Endothelial cell of umbilical vein (primary cell): Measurements from ENCODE around the gene SH3BGRL2. TPM values are rescaled to one million over a fixed set of nuclear protein-coding genes. Genes with fewer than 3 reads are reported as not detected.

Source experiments
- BruUV-seq: library from RNA; stranded (reverse); fragments of 400-500 nt; replicated peaks from 2 replicates; lab custom pipeline; 2021; lab: Mats Ljungman, UMichigan
- CTCF ChIA-PET: fragments of 300-600, 350-600 bp; sonication (Branson Sonifier 250); formaldehyde crosslinking; loops from one replicate; lab custom pipeline; 2021; ENCODE audit warnings: antibody characterized with exemption, inconsistent platforms; lab: Charles Lee
- POLR2A ChIA-PET: fragments of 300-600, 350-600 bp; sonication (Branson Sonifier 250); formaldehyde crosslinking; loops from one replicate; lab custom pipeline; 2021; ENCODE audit warnings: antibody characterized with exemption, inconsistent platforms; lab: Charles Lee
- DNase-seq: peaks from one replicate; pipeline ENCODE4 v3.0.0-alpha.2; 2011; ENCODE audit warnings: low read depth, low spot score
- FAIRE-seq: peaks from 2 replicates; lab custom pipeline; 2011; peaks lifted over from hg19 to GRCh38; lab: Jason Lieb, UNC
- H2AFZ ChIP-seq: 2 replicates; pipeline ENCODE4 v1.6.0; 2012; ENCODE audit warnings: low read depth, low read length, control low read depth, inconsistent platforms
- H3K27ac ChIP-seq: 2 replicates; pipeline ENCODE4 v1.5.1; 2011; ENCODE audit warnings: low read depth, mild to moderate bottlenecking, control low read depth, low read length, moderate library complexity; ENCODE audit not compliant: insufficient read depth
- H3K27me3 ChIP-seq, 2 experiments: 2 replicates each; pipeline versions ENCODE4 v1.6.0 to v1.6.1; 2011; ENCODE audit warnings: low read length in 2 of 2, mixed read lengths in 1 of 2; ENCODE audit not compliant: control insufficient read depth in 2 of 2, insufficient read depth in 2 of 2
- H3K36me3 ChIP-seq, 2 experiments: 2 replicates in 1 of 2; 3 replicates in 1 of 2; pipeline ENCODE4 v1.5.1; 2011; ENCODE audit warnings: low read length in 2 of 2, mild to moderate bottlenecking in 1 of 2, moderate library complexity in 1 of 2; ENCODE audit not compliant: control insufficient read depth in 2 of 2, insufficient read depth in 2 of 2; ENCODE audit errors: extremely low read depth in 1 of 2
- H3K4me1 ChIP-seq: 3 replicates; pipeline ENCODE4 v1.5.1; 2011; ENCODE audit warnings: mild to moderate bottlenecking, low read length; ENCODE audit not compliant: control insufficient read depth, insufficient read depth; ENCODE audit errors: extremely low read depth
- H3K4me2 ChIP-seq: 2 replicates; pipeline ENCODE4 v1.6.1; 2011; ENCODE audit warnings: low read length, control low read depth, mixed read lengths; ENCODE audit not compliant: insufficient read depth
- H3K4me3 ChIP-seq, 3 experiments: fragments of 200-600 bp in 1 of 3; sonication (generic), shearing (Covaris generic) in 1 of 3; replicated peaks in 1 of 3; 2 replicates each; pipeline ENCODE4 v1.5.1; 2011 to 2016; ENCODE audit warnings: control low read depth in 3 of 3, low read length in 3 of 3, mild to moderate bottlenecking in 2 of 3, inconsistent platforms in 1 of 3, low read depth in 1 of 3, moderate library complexity in 1 of 3; ENCODE audit not compliant: insufficient read depth in 1 of 3
- H3K79me2 ChIP-seq: 2 replicates; pipeline ENCODE4 v1.6.0; 2012; ENCODE audit warnings: low read length, inconsistent platforms; ENCODE audit not compliant: control insufficient read depth, insufficient read depth
- H3K9ac ChIP-seq: replicated peaks from 2 replicates; pipeline ENCODE3; 2011; ENCODE audit warnings: low read length, control low read depth; ENCODE audit not compliant: insufficient read depth; ENCODE audit errors: extremely low read depth
- H3K9me1 ChIP-seq: replicated peaks from 3 replicates; pipeline ENCODE4 v1.6.0; 2011; ENCODE audit warnings: mild to moderate bottlenecking, low read length; ENCODE audit not compliant: control insufficient read depth, insufficient read depth; ENCODE audit errors: extremely low read depth
- H3K9me3 ChIP-seq: replicated peaks from 2 replicates; pipeline ENCODE4 v1.5.1; 2012; ENCODE audit warnings: low read length, inconsistent platforms; ENCODE audit not compliant: control insufficient read depth, insufficient read depth
- H4K20me1 ChIP-seq: replicated peaks from 2 replicates; pipeline ENCODE3; 2011; ENCODE audit warnings: mild to moderate bottlenecking, low read length; ENCODE audit not compliant: control insufficient read depth, insufficient read depth; ENCODE audit errors: extremely low read depth
- EZH2 ChIP-seq: IDR thresholded peaks from 2 replicates; pipeline ENCODE4 v1.6.1; 2012; ENCODE audit warnings: borderline replicate concordance, low read depth, mild to moderate bottlenecking, moderate library complexity, low read length, inconsistent platforms; ENCODE audit not compliant: severe bottlenecking
- FOS ChIP-seq: IDR thresholded peaks from 2 replicates; pipeline ENCODE4 v1.6.1; 2011; ENCODE audit warnings: mild to moderate bottlenecking, low read length, moderate library complexity, borderline replicate concordance; ENCODE audit not compliant: insufficient read depth
- GATA2 ChIP-seq: IDR thresholded peaks from 2 replicates; pipeline ENCODE4 v1.7.0; 2011; ENCODE audit warnings: low read depth, mild to moderate bottlenecking, moderate library complexity, mixed read lengths, low read length; ENCODE audit not compliant: insufficient read length, insufficient read depth
- JUN ChIP-seq: IDR thresholded peaks from 2 replicates; pipeline ENCODE4 v1.6.1; 2011; ENCODE audit warnings: borderline replicate concordance, low read depth; ENCODE audit not compliant: insufficient read length, insufficient read depth
- MAX ChIP-seq: IDR thresholded peaks from 2 replicates; pipeline ENCODE4 v1.6.1; 2011; ENCODE audit not compliant: insufficient read depth, insufficient read length
- MYC ChIP-seq: IDR thresholded peaks from one replicate; pipeline ENCODE4 v1.6.1; 2011; ENCODE audit warnings: mild to moderate bottlenecking, low read depth, low read length
- POLR2A ChIP-seq: IDR thresholded peaks from 2 replicates; pipeline ENCODE4 v1.6.1; 2012; ENCODE audit warnings: low read depth, mild to moderate bottlenecking, control low read depth, low read length
- POLR2AphosphoS5 ChIP-seq: IDR thresholded peaks from 2 replicates; pipeline ENCODE4 v1.6.1; 2012; ENCODE audit warnings: low read depth, mild to moderate bottlenecking, control low read depth, low read length, moderate library complexity; ENCODE audit not compliant: insufficient read depth
- dilution Hi-C: fragments of 300-500 bp; cut with MboI; formaldehyde crosslinking; loops from one replicate; pipeline ENCODE4 v1.15.0; 2019; ENCODE audit warnings: low sequenced_read_pairs; ENCODE audit not compliant: extremely low pct_ligation_motif_present
- intact Hi-C: fragments of 100-400 bp; cut with micrococcal nuclease; formaldehyde crosslinking; loops from one replicate; pipeline ENCODE4 v1.10.0; 2022
- polyA plus RNA-seq, 4 experiments: library from polyadenylated mRNA; depleted of rRNA in 3 of 4; stranded (reverse) in 3 of 4; unstranded in 1 of 4; fragments of >200 nt; gene quantifications; 2 replicates each; pipeline versions ENCODE4 v1.2.1 to v1.2.3, GENCODE V29; 2011 to 2012; ENCODE audit warnings: missing spikeins in 1 of 4
- total RNA-seq: library from RNA; stranded (reverse); gene quantifications from 2 replicates; pipeline ENCODE4 v1.2.3, GENCODE V29; 2021
- TF ChIP-seq, protein P1 (sequence below), 2 donors: IDR thresholded peaks; 1 replicate in 1 of 2; 2 replicates in 1 of 2; pipeline ENCODE4 v1.5.1; 2011; ENCODE audit warnings: low read length in 2 of 2, mild to moderate bottlenecking in 2 of 2, moderate library complexity in 2 of 2, control low read depth in 1 of 2, inconsistent platforms in 1 of 2, low read depth in 1 of 2; ENCODE audit not compliant: insufficient read depth in 1 of 2; ENCODE audit errors: extremely low read depth in 1 of 2

Gene SH3BGRL2
- total and polyA plus RNA-seq, 2 donors (not counting 3 experiments of a cell fraction or from before 2014, with no cell fraction given) = 3.2 to 10.7 TPM

DNA sequence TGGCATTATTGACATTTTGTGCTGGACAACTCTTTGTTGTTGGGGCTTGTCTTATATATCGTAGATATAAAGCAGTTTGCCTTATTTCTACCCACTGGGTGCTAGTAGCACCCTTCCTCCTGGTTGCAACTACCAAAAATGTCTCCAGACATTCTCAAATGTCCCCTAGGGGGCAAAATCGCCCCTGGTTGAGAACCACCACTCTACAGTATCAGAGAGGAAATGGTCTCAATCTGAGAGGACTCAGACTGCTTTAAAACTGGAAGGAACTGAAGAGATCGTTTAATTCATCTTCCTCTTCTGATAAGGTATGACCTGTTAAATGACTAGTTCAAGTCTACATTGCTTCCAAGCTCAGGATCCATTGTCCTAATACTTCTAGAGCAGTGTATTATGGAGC, 14.9 kb downstream of the SH3BGRL2 start:
- no peak overlapping the region for H3K4me3 ChIP-seq
- no peak overlapping the region for H3K9ac ChIP-seq
- H3K9me3 ChIP-seq = no peaks in the 10 kb centered on the region
- H3K4me1 ChIP-seq = peaks cover 19% of the 10 kb centered on the region
- no peaks in the 10 kb centered on the region for H3K36me3 ChIP-seq
- H3K27me3 ChIP-seq = no peaks in the 10 kb centered on the region
- H3K27ac ChIP-seq = no peak overlapping the region
- intact Hi-C loops = no loop called here
- H2AFZ ChIP-seq = no peak overlapping the region
- no peaks in the 10 kb centered on the region for H3K9me1 ChIP-seq
- dilution Hi-C loops = no loop called here
- H4K20me1 ChIP-seq = no peaks in the 10 kb centered on the region
- no TSS peak for BruUV-seq
- H3K79me2 ChIP-seq = peaks cover 36% of the 10 kb centered on the region
- CTCF ChIA-PET = interaction anchor here (1.5 kb wide), 1 partner anchor 27 kb away, joined by 8 read pairs; no protein-coding TSS in a partner anchor
- no peak overlapping the region for H3K4me2 ChIP-seq
- FAIRE-seq (no peak), DNase-seq (no peak)
- TF ChIP-seq, protein P1, sequence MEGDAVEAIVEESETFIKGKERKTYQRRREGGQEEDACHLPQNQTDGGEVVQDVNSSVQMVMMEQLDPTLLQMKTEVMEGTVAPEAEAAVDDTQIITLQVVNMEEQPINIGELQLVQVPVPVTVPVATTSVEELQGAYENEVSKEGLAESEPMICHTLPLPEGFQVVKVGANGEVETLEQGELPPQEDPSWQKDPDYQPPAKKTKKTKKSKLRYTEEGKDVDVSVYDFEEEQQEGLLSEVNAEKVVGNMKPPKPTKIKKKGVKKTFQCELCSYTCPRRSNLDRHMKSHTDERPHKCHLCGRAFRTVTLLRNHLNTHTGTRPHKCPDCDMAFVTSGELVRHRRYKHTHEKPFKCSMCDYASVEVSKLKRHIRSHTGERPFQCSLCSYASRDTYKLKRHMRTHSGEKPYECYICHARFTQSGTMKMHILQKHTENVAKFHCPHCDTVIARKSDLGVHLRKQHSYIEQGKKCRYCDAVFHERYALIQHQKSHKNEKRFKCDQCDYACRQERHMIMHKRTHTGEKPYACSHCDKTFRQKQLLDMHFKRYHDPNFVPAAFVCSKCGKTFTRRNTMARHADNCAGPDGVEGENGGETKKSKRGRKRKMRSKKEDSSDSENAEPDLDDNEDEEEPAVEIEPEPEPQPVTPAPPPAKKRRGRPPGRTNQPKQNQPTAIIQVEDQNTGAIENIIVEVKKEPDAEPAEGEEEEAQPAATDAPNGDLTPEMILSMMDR (IDR thresholded peaks at IDR 0.05; ENCODE audit: extremely low read depth in 1 of 2, insufficient read depth in 1 of 2, low read depth in 1 of 2, low read length in 2 of 2) = peak in 1 of 2 donors; percentile 4
- no peak for TF ChIP-seq MAX
- POLR2A ChIA-PET = no interaction called here

DNA sequence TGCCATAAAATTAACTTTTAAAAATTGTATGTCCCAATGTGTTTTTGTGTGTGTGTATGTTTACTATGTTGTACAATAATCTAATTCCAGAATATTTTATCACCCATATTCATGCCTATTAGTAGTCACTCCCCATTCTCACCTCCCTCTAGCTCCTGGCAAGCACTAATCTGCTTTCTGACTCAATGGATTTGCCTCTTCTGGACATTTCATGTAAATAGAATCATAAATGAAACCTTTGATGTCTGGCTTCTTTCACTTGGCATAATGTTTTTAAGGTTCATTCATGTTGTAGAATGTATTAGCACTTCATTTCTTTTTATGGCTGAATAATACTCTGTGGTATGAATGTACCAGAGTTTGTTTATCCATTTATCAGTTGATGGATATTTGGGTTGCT, 15.4 kb downstream of the SH3BGRL2 start:
- H3K79me2 ChIP-seq = peaks cover 33% of the 10 kb centered on the region
- DNase-seq = no peak
- H3K4me2 ChIP-seq = no peak overlapping the region
- ChIA-PET POLR2A (no interaction called here), CTCF (interaction anchor here (1.2 to 1.5 kb wide), 2 partner anchors 26 to 58 kb away, joined by 3 to 8 read pairs; no protein-coding TSS in a partner anchor)
- intact Hi-C loops (no loop called here), dilution Hi-C loops (no loop called here)
- no peaks in the 10 kb centered on the region for H3K27me3 ChIP-seq
- H3K27ac ChIP-seq = no peak overlapping the region
- H3K4me1 ChIP-seq = peaks cover 19% of the 10 kb centered on the region
- H4K20me1 ChIP-seq = no peaks in the 10 kb centered on the region
- no TSS peak for BruUV-seq
- H2AFZ ChIP-seq = no peak overlapping the region
- H3K9me3 ChIP-seq = no peaks in the 10 kb centered on the region
- H3K4me3 ChIP-seq = no peak overlapping the region
- H3K36me3 ChIP-seq = no peaks in the 10 kb centered on the region
- H3K9ac ChIP-seq = no peak overlapping the region
- TF ChIP-seq JUN = no peak
- TF ChIP-seq, protein P1 (IDR thresholded peaks at IDR 0.05; ENCODE audit: extremely low read depth in 1 of 2, insufficient read depth in 1 of 2, low read depth in 1 of 2, low read length in 2 of 2) = no peak
- TF ChIP-seq MYC = no peak
- TF ChIP-seq POLR2A = no peak
- TF ChIP-seq MAX = no peak
- TF ChIP-seq EZH2 = no peak
- TF ChIP-seq FOS = no peak
- no peak for TF ChIP-seq GATA2
- no peak for TF ChIP-seq POLR2AphosphoS5
- no peaks in the 10 kb centered on the region for H3K9me1 ChIP-seq
- no peak for FAIRE-seq
